22Rv1 (cell line): Measurements from ENCODE around the gene IL11.

Experiments
- ZFX ChIP-seq: fragments of 450-650 bp; IDR thresholded peaks from 2 replicates; pipeline ENCODE4 v1.6.1; 2017; ENCODE audit warnings: antibody characterized with exemption, borderline replicate concordance
- TF ChIP-seq, protein P1 (sequence below): fragments of 450-650 bp; IDR thresholded peaks from 2 replicates; pipeline ENCODE4 v1.5.1; 2017; ENCODE audit warnings: mild to moderate bottlenecking

DNA sequence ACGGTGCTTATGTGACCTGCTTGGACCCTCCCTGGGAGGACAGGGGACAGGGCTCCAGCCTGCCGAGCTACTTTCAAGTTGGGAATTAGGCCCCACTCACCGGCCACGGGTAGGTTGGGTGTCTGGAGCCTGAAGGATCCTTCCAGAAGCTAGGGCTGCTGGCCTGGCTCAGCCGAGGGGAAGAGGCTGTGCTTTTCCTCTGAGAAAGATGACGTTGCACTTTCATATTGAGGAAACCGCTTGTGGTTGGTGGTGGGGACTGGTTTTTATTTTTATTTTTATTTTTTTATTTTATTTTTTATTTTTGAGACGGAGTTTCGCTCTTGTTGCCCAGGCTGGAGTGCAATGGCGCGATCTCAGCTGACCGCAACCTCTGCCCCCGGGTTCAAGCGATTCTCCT is 45.1 kb downstream of the IL11 start, which contains the start of gene TMEM150B:
- TF ChIP-seq, protein P1, sequence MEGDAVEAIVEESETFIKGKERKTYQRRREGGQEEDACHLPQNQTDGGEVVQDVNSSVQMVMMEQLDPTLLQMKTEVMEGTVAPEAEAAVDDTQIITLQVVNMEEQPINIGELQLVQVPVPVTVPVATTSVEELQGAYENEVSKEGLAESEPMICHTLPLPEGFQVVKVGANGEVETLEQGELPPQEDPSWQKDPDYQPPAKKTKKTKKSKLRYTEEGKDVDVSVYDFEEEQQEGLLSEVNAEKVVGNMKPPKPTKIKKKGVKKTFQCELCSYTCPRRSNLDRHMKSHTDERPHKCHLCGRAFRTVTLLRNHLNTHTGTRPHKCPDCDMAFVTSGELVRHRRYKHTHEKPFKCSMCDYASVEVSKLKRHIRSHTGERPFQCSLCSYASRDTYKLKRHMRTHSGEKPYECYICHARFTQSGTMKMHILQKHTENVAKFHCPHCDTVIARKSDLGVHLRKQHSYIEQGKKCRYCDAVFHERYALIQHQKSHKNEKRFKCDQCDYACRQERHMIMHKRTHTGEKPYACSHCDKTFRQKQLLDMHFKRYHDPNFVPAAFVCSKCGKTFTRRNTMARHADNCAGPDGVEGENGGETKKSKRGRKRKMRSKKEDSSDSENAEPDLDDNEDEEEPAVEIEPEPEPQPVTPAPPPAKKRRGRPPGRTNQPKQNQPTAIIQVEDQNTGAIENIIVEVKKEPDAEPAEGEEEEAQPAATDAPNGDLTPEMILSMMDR: no peak
- TF ChIP-seq ZFX: no peak
